ENCODE results near the gene PTDSS2.
A peak's percentile ranks its signal among the peaks of the same experiment; 100 is the strongest.
"Not testable (repeated sequence)": the region's sequence is repeated elsewhere in the genome, so short reads cannot be mapped to it uniquely, and the experiment has no call there.

The PTDSS2 gene

GRCh38 chr11:433641-434040 is 16.4 kb upstream of the PTDSS2 start:
- no peak for DNase-seq

GRCh38 chr11:434496-434895 is 15.6 kb upstream of the PTDSS2 start:
- DNase-seq = no peak

GRCh38 chr11:434999-435740 is 14.9 kb upstream of the PTDSS2 start:
- not testable (repeated sequence) for DNase-seq

- DNase-seq = no peak
Measured at GRCh38 chr11:437228-437870, 12.7 kb upstream of the PTDSS2 start.

GRCh38 chr11:438101-438844 is 11.8 kb upstream of the PTDSS2 start:
- no peak for DNase-seq

- no peak for DNase-seq
Measured at GRCh38 chr11:439315-440064, 10.6 kb upstream of the PTDSS2 start.

- no peak for DNase-seq
Measured at GRCh38 chr11:440065-441042, 9.7 kb upstream of the PTDSS2 start.

- DNase-seq = no peak
Measured at GRCh38 chr11:441043-441417, 9.0 kb upstream of the PTDSS2 start.

GRCh38 chr11:441418-442274 is 8.4 kb upstream of the PTDSS2 start, which contains the start of gene ANO9:
TSS of gene ANO9 (minus strand) at chr11:442011. CDS start at chr11:441926, 85 bp downstream.
- peak; percentile 32 for DNase-seq

- no peak for DNase-seq
Measured at GRCh38 chr11:442611-443081, 7.4 kb upstream of the PTDSS2 start.

GRCh38 chr11:443542-444199 is 6.4 kb upstream of the PTDSS2 start:
- no peak for DNase-seq

- DNase-seq = peak; percentile 50
Measured at GRCh38 chr11:444396-445144, 5.5 kb upstream of the PTDSS2 start.

GRCh38 chr11:445765-446588 is 4.1 kb upstream of the PTDSS2 start:
- no peak for DNase-seq

GRCh38 chr11:446891-447290 is 3.2 kb upstream of the PTDSS2 start:
- DNase-seq = no peak

- DNase-seq = peak; percentile 44
Measured at GRCh38 chr11:447923-448731, 2.0 kb upstream of the PTDSS2 start.

- peak; percentile 10 for DNase-seq
Measured at GRCh38 chr11:450809-451451, 851 bp downstream of the PTDSS2 start.

- no peak for DNase-seq
Measured at GRCh38 chr11:451738-452137, 1.7 kb downstream of the PTDSS2 start.
